Uterus (tissue), 2 donors: ENCODE measurements around the gene GSTT2B.
"Not testable (repeated sequence)": the region's sequence is repeated elsewhere in the genome, so short reads cannot be mapped to it uniquely, and the experiment has no call there.

Source experiments
- CTCF ChIP-seq, 4 experiments: fragments of 200-600 bp in 2 of 4; fragments of 450-650 bp in 2 of 4; sonication (generic) in 2 of 4; IDR thresholded peaks; one replicate each; pipeline ENCODE4 v1.5.1; 2016 to 2019; ENCODE audit warnings: antibody characterized with exemption in 4 of 4, mild to moderate bottlenecking in 2 of 4, moderate library complexity in 1 of 4
- POLR2A ChIP-seq, 2 donors: fragments of 450-650 bp; IDR thresholded peaks; one replicate each; pipeline ENCODE4 v1.6.1; 2016; ENCODE audit warnings: antibody characterized with exemption in 2 of 2, mild to moderate bottlenecking in 1 of 2, moderate library complexity in 1 of 2

- not testable (repeated sequence) for TF ChIP-seq CTCF, POLR2A (IDR thresholded peaks at IDR 0.05)
These were observed 28.7 kb upstream of the GSTT2B start for GRCh38 chr22:23989583-23990244.
